ENCODE measurements around the gene MATN4. TPM values are rescaled to one million over a fixed set of nuclear protein-coding genes. Genes with fewer than 3 reads are reported as not detected.

Gene MATN4
- total and polyA plus RNA-seq, 2 donors (not counting 1 experiment from before 2014, with no cell fraction given), result not detected

DNA sequence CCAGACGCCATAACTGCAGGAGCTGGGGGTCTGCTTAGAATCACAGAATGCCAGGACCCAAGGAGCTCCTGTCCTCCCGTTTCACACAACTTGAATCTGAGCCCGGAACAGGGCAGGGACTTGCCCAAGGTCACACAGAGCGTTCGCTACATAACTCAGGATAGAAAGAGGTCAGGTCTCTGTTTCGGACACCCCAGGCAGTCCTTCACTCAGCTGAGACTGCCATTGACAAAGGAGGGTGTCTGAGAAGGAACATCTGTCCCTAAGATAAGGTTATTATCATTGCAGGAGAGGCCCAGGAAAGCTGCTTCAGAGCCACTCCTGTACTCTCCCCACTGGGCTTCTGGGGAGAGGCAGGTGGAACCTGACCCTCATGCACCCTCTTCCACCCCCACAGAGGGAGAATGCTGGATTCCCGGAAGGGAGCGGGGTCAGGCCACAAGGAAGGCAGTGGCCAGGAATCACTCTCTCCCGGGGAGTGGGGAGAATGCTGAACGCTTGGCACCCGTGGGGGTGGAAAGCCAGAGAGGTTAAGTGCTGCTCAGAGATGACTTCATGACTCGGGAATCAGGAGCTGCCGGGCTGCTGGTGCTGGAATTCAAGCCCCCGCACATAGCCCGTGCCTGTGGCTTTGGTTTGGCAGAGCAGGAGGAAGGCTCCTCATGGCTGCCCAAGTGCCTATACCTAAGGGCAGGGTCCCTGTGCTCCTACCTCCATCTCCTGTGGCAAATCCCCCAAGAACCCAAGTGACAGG, 29.4 kb upstream of the MATN4 start:
- H3K9me3 ChIP-seq (ENCODE audit: control extremely low read depth in 1 of 3, control insufficient read depth in 2 of 3, insufficient read depth in 1 of 3, low read length in 2 of 3), result no peaks in the 10 kb centered on the region
- no peaks in the 10 kb centered on the region for H3K36me3 ChIP-seq (replicated peaks in 1 of 2; ENCODE audit: control extremely low read depth in 1 of 2, control insufficient read depth in 1 of 2, extremely low read depth in 1 of 2, insufficient read depth in 2 of 2, low read length in 1 of 2)
- Mint-ChIP-seq H3K27me3 (peaks cover 7% of the 10 kb centered on the region), H3K4me1 (no peaks in the 10 kb centered on the region), H3K27ac (no peak overlapping the region), H3K9me3 (ENCODE audit: insufficient read depth) (no peaks in the 10 kb centered on the region), H3K4me3 (no peak overlapping the region)
- H3K4me1 ChIP-seq (ENCODE audit: control insufficient read depth in 2 of 2, insufficient read depth in 2 of 2, low read length in 2 of 2), result no peaks in the 10 kb centered on the region
- H3K27ac ChIP-seq (ENCODE audit: low read length in 2 of 2), result no peak overlapping the region
- peaks cover 0 to 6% (median 0%) of the 10 kb centered on the region in 4 experiments for H3K27me3 ChIP-seq (replicated peaks in 1 of 4; ENCODE audit: control extremely low read depth in 1 of 4, control insufficient read depth in 3 of 4, insufficient read depth in 4 of 4, low read length in 3 of 4)
- CTCF ChIA-PET, result interaction anchor here (1.1 to 1.5 kb wide), 2 partner anchors 36 to 99 kb away, joined by 3 read pairs; no protein-coding TSS in a partner anchor
- no peak for DNase-seq
- ATAC-seq (ENCODE audit: low read depth), result no peak
- H2AFZ ChIP-seq (ENCODE audit: insufficient read depth, low read depth, low read length, poor library complexity, severe bottlenecking), result no peak overlapping the region
- H3K79me2 ChIP-seq (ENCODE audit: control insufficient read depth, insufficient read depth, low read length), result no peaks in the 10 kb centered on the region
- no peak overlapping the region for H3K4me3 ChIP-seq (ENCODE audit: control extremely low read depth in 1 of 5, extremely low read depth in 1 of 5, insufficient read depth in 1 of 5, low read depth in 2 of 5, low read length in 4 of 5)
- intact Hi-C loops (cut with micrococcal nuclease), result no loop called here
- no peak overlapping the region for H3K4me2 ChIP-seq (replicated peaks; ENCODE audit: low read depth, low read length, poor library complexity, severe bottlenecking)
- TF ChIP-seq EZH2 (IDR thresholded peaks at IDR 0.05; ENCODE audit: borderline replicate concordance, insufficient read depth, low read depth, low read length, poor library complexity, severe bottlenecking), result no peak
- TF ChIP-seq, protein P1, sequence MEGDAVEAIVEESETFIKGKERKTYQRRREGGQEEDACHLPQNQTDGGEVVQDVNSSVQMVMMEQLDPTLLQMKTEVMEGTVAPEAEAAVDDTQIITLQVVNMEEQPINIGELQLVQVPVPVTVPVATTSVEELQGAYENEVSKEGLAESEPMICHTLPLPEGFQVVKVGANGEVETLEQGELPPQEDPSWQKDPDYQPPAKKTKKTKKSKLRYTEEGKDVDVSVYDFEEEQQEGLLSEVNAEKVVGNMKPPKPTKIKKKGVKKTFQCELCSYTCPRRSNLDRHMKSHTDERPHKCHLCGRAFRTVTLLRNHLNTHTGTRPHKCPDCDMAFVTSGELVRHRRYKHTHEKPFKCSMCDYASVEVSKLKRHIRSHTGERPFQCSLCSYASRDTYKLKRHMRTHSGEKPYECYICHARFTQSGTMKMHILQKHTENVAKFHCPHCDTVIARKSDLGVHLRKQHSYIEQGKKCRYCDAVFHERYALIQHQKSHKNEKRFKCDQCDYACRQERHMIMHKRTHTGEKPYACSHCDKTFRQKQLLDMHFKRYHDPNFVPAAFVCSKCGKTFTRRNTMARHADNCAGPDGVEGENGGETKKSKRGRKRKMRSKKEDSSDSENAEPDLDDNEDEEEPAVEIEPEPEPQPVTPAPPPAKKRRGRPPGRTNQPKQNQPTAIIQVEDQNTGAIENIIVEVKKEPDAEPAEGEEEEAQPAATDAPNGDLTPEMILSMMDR (IDR thresholded peaks at IDR 0.05), result no peak
- 97% methylated on average over 15 of the region's 15 CpGs for WGBS (ENCODE audit: insufficient coverage)
- POLR2A ChIA-PET, result no interaction called here
- no peak overlapping the region for H3K9ac ChIP-seq (ENCODE audit: low read length)
- no peaks in the 10 kb centered on the region for H4K20me1 ChIP-seq (ENCODE audit: control insufficient read depth, insufficient read depth, low read length, poor library complexity, severe bottlenecking)
